HUDEP-2 (cell line): ENCODE measurements around the gene YES1.

ENCODE experiments used
- DNase-seq, 76 experiments: peaks; one replicate each; lab custom pipeline; 2025; ENCODE audit not compliant: unreplicated experiment in 76 of 76; lab: John Stamatoyannopoulos, UW

YES1 gene

GRCh38 chr18:693466-694187 is 118.4 kb downstream of the YES1 start:
- no peak for DNase-seq

- DNase-seq = no peak
Measured at GRCh38 chr18:692824-693223, 119.2 kb downstream of the YES1 start.

- no peak for DNase-seq
Measured at GRCh38 chr18:688323-688722, 123.7 kb downstream of the YES1 start.

GRCh38 chr18:686339-687111 is 125.5 kb downstream of the YES1 start:
- peak in 5 of 76 experiments; percentile 2 to 14 (median 3) for DNase-seq

- DNase-seq = no peak
Measured at GRCh38 chr18:685438-685837, 126.6 kb downstream of the YES1 start.

- no peak for DNase-seq
Measured at GRCh38 chr18:683531-683930, 128.5 kb downstream of the YES1 start.

- no peak for DNase-seq
Measured at GRCh38 chr18:682833-683232, 129.2 kb downstream of the YES1 start.

GRCh38 chr18:682416-682815 is 129.6 kb downstream of the YES1 start:
- peak in 49 of 76 experiments; percentile 1 to 76 (median 31) for DNase-seq

- no peak for DNase-seq
Measured at GRCh38 chr18:681985-682384, 130.1 kb downstream of the YES1 start.

- DNase-seq = no peak
Measured at GRCh38 chr18:680392-680791, 131.7 kb downstream of the YES1 start.

GRCh38 chr18:679516-679915 is 132.5 kb downstream of the YES1 start:
- DNase-seq = no peak

GRCh38 chr18:678482-679182 is 133.4 kb downstream of the YES1 start:
- no peak for DNase-seq

GRCh38 chr18:677951-678381 is 134.1 kb downstream of the YES1 start:
- no peak for DNase-seq

GRCh38 chr18:677145-677544 is 134.9 kb downstream of the YES1 start:
- no peak for DNase-seq

GRCh38 chr18:676736-677135 is 135.3 kb downstream of the YES1 start:
- no peak for DNase-seq

GRCh38 chr18:676069-676468 is 136.0 kb downstream of the YES1 start:
- DNase-seq = peak in 1 of 76 experiments; percentile 3

GRCh38 chr18:675307-675706 is 136.7 kb downstream of the YES1 start:
- no peak for DNase-seq

GRCh38 chr18:673769-674168 is 138.3 kb downstream of the YES1 start:
- no peak for DNase-seq

GRCh38 chr18:673317-673716 is 138.7 kb downstream of the YES1 start:
- DNase-seq = no peak
